ENCODE measurements around the gene RBPJ. TPM values are rescaled to one million over a fixed set of nuclear protein-coding genes. Genes with fewer than 3 reads are reported as not detected.

RBPJ gene
- total and polyA plus RNA-seq, 2 of the 8 experiments (the other 6 are each of a cell fraction or from before 2014, with no cell fraction given), result 65.5 to 217 TPM

- H2BK12ac ChIP-seq (ENCODE audit: low read depth, low read length), result peak overlapping the region; percentile 44; the same call in 1 of the 2 replicates
- H3K4me2 ChIP-seq (ENCODE audit: insufficient read depth in 1 of 2, low read depth in 2 of 2, low read length in 2 of 2), result no peak overlapping the region
- no peaks in the 10 kb centered on the region for H3K36me3 ChIP-seq (ENCODE audit: control insufficient read depth in 2 of 4, insufficient read depth in 4 of 4, low read length in 3 of 4)
- no peak overlapping the region; the same call in 1 of the 2 replicates for H2BK20ac ChIP-seq (ENCODE audit: low read length)
- H3K9ac ChIP-seq (replicated peaks in 1 of 4; ENCODE audit: extremely low read depth in 1 of 4, low read depth in 3 of 4, low read length in 3 of 4), result no peak overlapping the region
- no peak overlapping the region for H2BK120ac ChIP-seq (replicated peaks; ENCODE audit: low read depth, low read length)
- no peak overlapping the region for H3K14ac ChIP-seq (ENCODE audit: insufficient read length)
- FAIRE-seq, result no peak
- H2AK5ac ChIP-seq (ENCODE audit: low read depth, low read length), result no peak overlapping the region
- WGBS, 2 experiments (ENCODE audit: extremely low coverage in 1 of 2, insufficient coverage in 1 of 2, insufficient read length in 1 of 2, insufficient replicate concordance in 2 of 2, low coverage in 1 of 2, low lambda C conversion rate in 2 of 2, missing lambda C conversion rate in 1 of 2), result 92% methylated on average over 4 of the region's 4 CpGs; no CpG with 5 or more reads in 1 of the 2 experiments
- no peak overlapping the region for H3K4me3 ChIP-seq (ENCODE audit: extremely low read depth in 1 of 4, insufficient read depth in 2 of 4, low read depth in 3 of 4, low read length in 4 of 4)
- no peak overlapping the region for H3K27ac ChIP-seq (ENCODE audit: low read depth, low read length)
- H4K5ac ChIP-seq (ENCODE audit: insufficient read length, low read depth, low read length), result no peak overlapping the region
- no peak overlapping the region for H4K8ac ChIP-seq (ENCODE audit: extremely low read depth, insufficient read depth, low read length)
- POLR2A ChIA-PET (ENCODE audit: partially characterized antibody), result interaction anchor here (1.6 kb wide), 1 partner anchor 16 kb away, joined by 4 read pairs; no protein-coding TSS in a partner anchor
- H3K79me1 ChIP-seq (ENCODE audit: low read depth, low read length), result no peaks in the 10 kb centered on the region
- H3K79me2 ChIP-seq (ENCODE audit: control insufficient read depth in 1 of 2, insufficient read depth in 2 of 2, low read length in 2 of 2), result no peaks in the 10 kb centered on the region
- H2AFZ ChIP-seq (ENCODE audit: low read length), result no peak overlapping the region
- H3K56ac ChIP-seq (replicated peaks; ENCODE audit: insufficient read length, low read depth, low read length), result no peak overlapping the region
- peak overlapping the region; percentile 53; the same call in 1 of the 2 replicates for H2BK5ac ChIP-seq (ENCODE audit: low read depth, low read length)
- peaks cover 0 to 18% (median 8%) of the 10 kb centered on the region in 4 experiments; a peak in 5 of 7 replicates for H3K4me1 ChIP-seq (replicated peaks in 1 of 4; ENCODE audit: control insufficient read depth in 3 of 4, insufficient read depth in 4 of 4, low read length in 3 of 4)
- CTCF ChIA-PET (ENCODE audit: partially characterized antibody), result interaction anchor here (1.0 to 2.1 kb wide), 4 partner anchors 9 to 236 kb away, joined by 3 to 11 read pairs (median 6); no protein-coding TSS in a partner anchor
- TF ChIP-seq CHD2 (IDR thresholded peaks at IDR 0.05; ENCODE audit: low read length) (no peak), RNF2 (IDR thresholded peaks at IDR 0.05; ENCODE audit: borderline replicate concordance, low read depth, low read length, missing control alignments, poor library complexity, severe bottlenecking) (no peak), KDM1A (IDR thresholded peaks at IDR 0.05; ENCODE audit: borderline replicate concordance, low read length) (no peak)
- H3K23me2 ChIP-seq (ENCODE audit: low read depth, low read length), result no peaks in the 10 kb centered on the region
- H4K20me1 ChIP-seq (replicated peaks in 1 of 2; ENCODE audit: control insufficient read depth in 1 of 2, insufficient read depth in 2 of 2, low read length in 2 of 2), result no peaks in the 10 kb centered on the region
- no peaks in the 10 kb centered on the region for H3K27me3 ChIP-seq (replicated peaks in 1 of 4; ENCODE audit: control insufficient read depth in 3 of 4, extremely low read depth in 1 of 4, insufficient read depth in 3 of 4, low read length in 3 of 4)
- no peaks in the 10 kb centered on the region for H3K9me3 ChIP-seq (ENCODE audit: insufficient read depth in 2 of 2, low read depth in 1 of 2, low read length in 1 of 2)
- no peak overlapping the region for H4K91ac ChIP-seq (replicated peaks; ENCODE audit: insufficient read length, low read length)
- no peak for DNase-seq (ENCODE audit: low read depth in 1 of 2, low spot score in 2 of 2)
- no peak overlapping the region for H3K23ac ChIP-seq (ENCODE audit: insufficient read length)
- no peak overlapping the region for H3K4ac ChIP-seq (replicated peaks; ENCODE audit: insufficient read length, low read depth, low read length)
- peak overlapping the region; percentile 11; the same call in 1 of the 2 replicates for H3K18ac ChIP-seq (ENCODE audit: extremely low read depth, low read length)
- no peak overlapping the region for H2BK15ac ChIP-seq (ENCODE audit: low read length)
Measured at GRCh38 chr4:26303008-26303407, 17.8 kb upstream of the RBPJ start.

Measured in H1 (cell line).